Middle frontal gyrus (tissue), 1 donor: ENCODE measurements around the gene CDC25A.
A peak's percentile ranks its signal among the peaks of the same experiment; 100 is the strongest.

Source experiments
- DNase-seq: peaks from one replicate; pipeline ENCODE4 v3.0.0-alpha.2; 2015; ENCODE audit warnings: low spot score; ENCODE audit errors: extremely low spot score

The CDC25A gene

DNA sequence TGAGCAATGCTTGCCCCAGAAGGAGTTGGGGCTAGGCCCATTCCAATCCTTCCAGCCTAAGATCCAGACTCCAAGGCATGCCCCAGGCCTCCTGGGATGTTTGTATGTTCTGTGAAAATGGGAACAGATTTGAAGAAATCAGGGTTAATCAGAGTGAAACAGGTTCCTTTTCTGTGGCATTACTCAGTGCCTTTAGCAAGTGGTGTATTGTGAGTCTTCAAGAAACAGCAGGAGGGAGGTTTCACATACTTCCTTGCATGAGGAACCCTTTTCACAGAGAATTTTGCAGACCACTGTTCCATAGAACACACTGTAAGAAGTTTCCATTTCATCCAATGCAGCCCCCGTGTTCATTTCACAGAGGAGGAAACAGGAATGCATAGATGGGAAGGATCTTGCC lies 8.4 kb upstream of the CDC25A start:
- DNase-seq = no peak

DNA sequence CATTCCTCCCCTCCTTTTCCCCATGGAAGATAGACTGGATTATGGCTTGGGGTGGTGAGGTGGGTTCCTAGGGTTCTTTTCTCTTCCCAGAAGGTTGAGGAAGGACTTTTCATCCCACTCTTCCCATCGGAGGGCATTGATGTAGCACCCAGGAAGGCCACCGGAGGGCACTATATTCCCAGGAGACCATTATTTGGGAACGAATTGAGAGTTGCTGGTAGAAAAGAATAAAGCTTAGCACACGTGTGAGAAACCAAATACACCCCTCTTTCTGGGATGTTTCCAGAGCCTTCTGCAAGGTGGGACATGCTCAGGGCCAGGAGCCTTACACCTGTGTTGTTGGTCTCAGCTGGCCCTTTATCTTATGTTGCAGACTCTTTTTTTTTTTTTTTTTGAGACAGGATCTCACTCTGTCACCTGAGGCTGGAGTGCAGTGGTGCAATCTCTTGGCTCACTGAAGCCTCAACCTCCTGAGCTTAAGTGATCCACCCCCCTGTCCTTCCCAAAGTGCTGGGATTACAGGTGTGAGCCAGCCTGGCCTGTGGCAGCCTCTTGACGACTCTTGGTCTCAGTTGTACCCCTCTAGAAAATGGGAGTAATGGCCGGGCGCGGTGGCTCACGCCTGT lies 6.3 kb upstream of the CDC25A start:
- peak; percentile 31 for DNase-seq

DNA sequence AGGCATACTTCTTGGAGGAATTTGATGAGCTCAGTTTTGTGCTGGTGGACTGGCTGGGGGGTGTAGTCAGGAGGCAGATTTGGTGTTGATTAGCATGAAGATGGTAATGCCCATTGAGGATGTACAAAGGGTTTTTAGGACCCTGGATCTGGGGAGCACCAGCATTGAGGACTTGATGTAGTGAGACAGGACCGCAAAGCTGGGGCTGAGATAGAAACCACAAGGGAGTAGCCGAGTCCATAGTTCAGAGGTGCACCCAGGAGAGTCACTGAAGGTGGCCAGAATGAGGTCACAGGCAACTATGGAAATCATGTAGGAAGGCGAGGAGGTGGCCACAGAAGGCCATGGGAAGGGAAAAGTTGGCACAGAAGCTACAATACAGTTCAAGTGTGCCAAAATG lies 2.7 kb upstream of the CDC25A start:
- no peak for DNase-seq

DNA sequence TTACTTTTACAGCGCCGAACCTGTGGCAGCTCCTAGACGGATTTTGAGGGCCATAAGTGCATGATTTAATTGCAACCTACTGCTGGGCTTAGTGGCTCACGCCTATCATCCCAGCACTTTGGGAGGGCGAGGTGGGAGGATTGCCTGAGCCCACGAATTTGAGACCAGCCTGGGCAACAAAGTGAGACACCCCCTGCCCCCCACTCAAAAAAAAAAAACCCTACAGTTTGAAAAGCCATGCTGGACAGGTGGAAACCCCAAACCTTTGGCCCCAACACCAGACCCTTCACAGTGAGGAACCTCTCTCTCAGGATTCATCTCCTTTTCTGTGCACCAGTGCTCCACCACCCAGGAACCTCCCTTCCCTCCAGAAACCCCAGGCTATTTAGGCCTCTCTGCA lies 1.1 kb upstream of the CDC25A start:
- no peak for DNase-seq

DNA sequence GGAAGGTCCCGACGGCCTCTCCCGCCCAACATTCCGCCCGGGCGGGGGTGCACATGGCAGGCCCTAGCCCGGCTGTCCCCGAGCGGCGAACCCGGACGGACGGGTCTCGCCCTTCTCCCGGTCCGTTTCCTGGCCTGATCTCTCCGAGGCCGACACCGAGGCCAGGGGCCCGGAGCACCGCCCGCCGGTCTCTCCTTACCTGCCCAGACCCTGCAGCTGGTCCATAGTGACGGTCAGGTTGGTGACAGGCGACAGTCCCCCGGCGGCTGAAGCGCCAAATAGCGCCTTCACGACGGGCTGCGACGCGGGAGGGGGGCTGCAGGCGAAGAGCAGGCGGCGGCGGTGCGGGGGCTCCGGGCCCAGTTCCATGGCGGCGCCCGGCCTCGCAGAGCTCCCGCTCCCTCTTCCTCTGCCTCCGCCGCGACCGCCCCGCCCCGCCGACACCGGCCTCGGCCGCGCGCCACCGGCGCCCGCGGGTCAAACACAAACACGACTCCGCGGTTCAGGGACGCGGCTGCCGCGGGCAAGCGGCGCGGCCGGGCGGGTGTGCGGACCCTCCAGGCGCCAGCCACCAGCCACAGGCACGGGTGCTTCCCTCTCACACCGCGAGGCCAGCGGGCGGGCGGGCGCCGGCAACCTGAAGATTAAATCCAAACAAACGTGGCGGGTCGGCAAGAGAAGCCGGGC lies 495 bp downstream of the CDC25A start:
- no peak for DNase-seq

DNA sequence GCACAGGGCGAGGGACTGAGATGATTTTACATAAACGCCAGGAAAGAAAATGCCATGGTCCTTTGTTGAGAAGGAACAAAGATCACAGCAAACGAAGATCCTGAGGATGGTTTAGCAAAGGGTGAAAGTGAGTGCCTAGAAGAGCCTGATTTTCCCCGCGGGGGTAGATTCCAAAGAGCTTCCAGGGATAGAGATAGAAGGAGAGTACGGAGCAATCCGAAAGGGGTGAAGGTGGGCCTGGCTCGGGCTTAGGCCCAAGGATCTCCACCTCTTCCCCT lies 977 bp downstream of the CDC25A start:
- no peak for DNase-seq

DNA sequence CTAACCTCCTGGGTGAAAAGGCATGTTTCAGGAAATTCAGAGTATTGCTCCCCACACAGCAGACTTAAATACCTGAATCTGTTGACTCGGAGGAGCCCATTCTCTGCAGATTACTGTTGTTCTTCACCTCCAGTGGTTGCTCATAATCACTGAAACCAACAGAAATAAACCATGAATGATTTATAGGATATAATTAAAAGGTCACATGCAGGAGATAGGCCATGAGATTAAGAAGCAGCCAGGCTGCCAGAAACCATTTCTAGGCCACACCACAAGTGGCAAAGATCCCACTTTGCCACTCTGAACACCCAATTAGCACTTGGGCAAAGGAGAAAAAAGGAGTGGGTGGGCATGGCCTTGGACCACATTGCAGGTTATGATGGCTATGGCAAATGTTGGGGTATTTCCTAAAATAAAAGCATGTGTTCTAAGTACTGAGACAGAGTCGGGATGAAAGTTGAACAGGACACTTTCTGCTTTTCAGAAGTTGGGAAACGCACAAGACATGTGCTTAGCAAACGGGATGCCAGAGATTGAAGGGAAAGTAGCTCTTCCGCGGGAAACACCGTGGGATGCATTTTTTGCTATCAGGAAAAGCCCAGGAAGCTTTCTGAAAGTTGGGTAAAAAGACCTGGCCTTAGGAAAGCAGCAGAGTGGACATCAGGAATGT lies 1.5 kb downstream of the CDC25A start:
- DNase-seq = no peak

DNA sequence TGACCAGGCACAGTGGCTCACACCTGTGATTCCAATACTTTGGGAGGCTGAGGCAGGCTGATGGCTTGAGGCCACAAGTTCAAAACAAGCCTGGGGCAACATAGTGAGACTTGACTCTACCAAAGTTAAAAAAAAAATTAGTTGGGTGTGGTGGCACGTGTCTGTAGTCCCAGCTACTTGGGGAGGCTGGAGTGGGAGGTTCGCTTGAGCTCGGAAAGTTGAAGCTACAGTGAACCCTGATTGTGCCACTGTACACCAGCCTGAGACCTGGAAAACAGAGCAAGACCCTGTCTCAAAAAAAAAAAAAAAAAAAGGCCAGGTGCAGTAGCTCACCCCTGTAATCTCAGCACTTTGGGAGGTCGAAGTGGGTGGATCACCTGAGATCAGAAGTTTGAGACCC lies 3.1 kb downstream of the CDC25A start:
- DNase-seq = no peak

DNA sequence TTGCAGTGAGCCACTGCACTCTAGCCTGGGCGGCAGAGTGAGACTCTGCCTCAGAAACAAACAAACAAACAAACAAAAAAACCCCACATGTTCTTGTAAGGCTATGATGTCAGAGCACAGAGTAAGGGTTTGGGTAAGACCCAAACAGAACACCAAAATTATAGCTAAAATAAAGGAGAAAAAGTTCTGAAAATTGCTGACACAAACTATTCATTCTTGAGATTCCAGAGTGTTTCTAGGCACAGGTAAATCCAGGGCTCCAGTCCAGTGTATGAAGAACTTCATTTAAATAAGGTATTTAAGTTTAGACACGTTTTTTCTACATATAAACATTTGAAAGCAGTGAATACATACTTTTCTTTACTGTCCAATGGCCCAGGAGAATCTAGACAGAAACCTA lies 3.9 kb downstream of the CDC25A start:
- DNase-seq = no peak

DNA sequence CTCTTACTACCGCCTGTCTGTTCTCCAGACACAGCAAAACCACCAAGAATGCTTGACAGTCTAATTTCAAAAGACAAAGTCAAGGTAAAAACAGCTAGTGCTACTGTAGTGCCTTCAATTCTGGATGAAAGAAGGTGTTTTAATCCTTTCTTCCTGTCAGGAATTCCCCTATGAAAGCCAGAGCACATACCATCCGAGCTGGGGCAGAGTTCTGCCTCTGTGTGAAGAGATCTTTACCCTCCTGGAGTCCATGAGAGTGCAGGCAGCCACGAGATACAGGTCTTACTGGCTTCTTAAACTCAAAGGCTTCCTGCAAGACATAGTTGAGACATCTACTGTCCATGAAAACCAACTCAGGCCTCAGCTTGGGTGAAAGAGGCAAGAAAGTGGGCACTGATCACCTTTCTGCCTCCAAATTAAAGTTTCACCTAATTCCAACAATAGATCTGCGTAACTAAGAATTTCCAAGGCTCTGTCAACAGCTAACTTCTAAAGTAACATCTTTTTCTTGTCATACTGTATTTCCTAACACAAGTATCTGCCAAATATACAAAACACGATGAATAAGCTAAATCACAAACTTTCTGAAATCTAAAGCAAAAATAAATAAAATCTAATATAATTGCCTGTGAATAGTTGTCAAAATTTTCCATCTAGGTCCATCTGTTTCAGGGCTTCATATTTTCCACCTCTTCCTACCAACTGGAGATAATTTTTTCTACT lies 7.5 kb downstream of the CDC25A start:
- DNase-seq = no peak

DNA sequence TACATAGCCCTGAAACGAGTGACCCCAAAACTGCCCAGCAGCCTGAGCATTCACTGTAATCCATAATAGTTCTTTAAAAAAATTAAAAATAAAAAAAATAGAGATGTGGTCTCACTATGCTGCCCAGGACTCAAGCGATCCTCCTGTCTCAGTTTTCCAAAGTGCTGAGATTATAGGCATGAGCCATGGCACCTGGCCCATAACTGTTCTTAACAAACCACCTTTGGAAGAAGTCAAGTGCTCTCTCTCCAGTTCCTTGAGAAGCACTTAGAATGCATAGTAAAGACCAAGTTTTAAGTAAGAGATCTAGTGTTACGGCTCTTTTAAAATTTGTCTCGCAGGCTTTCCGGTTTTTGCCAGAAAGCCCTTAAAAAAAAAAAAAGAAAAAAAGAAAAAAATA lies 8.2 kb downstream of the CDC25A start:
- DNase-seq = no peak

DNA sequence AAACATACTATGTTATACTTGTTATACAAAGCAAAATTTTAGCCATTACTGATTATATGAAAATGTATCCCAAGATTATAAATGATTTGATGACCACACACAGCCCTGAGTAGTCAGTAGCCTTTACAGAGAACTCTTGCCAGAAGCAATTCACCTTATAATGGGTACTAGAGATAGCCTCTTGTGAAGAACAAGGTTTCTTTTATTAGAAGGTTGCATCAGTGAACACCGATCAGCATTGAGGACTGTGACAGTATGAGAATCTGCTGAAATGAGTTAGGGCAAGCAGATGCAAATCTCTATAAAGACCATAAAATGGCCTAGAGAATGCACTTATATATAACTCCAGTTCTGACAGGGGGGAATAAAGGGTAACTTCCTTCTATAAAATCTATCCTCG lies 10.1 kb downstream of the CDC25A start:
- DNase-seq = no peak

DNA sequence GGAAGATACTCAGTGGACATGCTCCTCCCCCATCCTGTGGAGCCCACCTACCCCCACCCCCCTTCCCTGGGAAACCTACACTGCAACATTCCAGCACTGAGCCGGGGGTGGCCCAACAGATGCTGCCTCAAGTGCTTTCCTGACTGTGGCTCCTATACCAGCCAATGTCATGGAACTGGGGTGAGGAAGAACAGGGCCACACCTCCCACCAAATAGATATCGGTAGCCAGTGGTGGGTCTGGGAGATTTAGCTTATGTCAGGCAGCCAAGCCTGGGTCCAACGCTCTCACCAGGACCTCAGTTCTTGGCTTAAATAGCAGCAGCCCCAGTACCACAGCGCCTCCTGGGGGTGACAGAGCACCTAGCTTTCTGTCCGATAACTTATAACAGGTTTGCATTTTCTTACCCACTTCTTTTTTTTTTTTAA lies 30.3 kb downstream of the CDC25A start:
- DNase-seq = no peak

DNA sequence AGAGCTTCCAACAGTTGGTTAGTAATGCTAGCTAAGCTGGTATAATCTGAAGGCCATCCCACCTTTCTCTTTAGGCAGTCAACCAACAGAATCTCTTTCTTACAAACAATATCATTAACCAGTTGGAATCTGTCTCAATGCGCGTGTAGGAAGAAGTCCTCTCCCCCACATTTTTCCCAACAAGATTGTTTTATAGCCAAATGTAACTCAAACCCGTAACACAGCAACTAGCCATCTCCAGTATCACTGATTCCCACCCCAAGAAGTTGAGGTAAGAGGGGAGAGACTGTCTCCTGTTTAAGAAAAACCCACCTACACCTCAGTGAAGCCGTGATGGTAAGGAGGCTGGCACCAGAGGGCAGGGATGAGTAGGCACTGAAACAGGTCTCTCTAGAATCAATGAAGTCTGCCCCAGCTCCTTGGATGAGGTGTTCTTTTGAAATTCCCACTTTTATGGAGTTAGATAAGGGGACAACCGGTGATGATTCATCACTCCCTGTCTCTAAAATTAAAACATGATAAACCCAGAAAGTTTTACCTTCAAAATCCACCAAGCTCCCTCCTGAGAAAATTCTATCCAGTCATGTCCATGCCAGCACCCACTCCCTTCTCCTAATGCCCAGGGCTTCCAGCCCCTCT lies 30.9 kb downstream of the CDC25A start:
- DNase-seq = no peak

DNA sequence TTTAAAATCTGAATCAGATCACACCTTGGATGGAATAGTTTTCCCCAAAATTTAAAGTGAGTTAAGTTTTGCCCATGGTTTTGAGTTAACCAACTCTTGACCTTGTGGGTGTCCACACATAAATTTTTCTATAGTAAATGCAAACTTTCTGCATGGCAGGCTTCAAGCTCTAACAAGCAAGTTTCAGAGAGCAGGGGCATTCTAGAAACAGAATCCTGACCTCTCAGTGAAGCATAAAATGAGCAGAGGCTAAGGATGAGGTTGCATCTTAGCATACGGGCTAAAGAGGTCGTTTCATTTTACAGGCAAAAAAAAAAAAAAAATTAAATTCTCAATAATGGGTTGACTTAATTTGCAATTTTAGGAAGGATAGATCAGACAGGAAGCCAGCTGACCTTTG lies 32.1 kb downstream of the CDC25A start:
- DNase-seq = no peak

DNA sequence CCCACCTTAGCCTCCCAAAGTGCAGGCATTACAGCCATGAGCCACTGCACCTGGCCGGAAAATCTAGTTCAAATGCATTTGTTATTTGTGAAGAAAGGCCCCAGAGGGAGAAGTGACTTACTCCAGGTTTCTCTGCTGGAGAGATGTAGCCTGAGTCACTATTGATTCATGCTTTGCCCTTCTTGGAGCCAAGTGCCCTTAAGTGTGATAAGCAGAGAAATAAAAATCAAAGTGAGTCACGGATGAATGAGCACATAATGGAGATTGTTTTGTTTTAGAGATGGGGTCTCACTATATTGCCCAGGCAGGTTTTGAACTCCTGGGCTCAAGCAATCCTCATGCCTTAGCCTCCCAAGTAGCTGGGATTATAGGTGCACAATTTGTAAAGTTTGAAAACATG lies 33.1 kb downstream of the CDC25A start:
- no peak for DNase-seq

DNA sequence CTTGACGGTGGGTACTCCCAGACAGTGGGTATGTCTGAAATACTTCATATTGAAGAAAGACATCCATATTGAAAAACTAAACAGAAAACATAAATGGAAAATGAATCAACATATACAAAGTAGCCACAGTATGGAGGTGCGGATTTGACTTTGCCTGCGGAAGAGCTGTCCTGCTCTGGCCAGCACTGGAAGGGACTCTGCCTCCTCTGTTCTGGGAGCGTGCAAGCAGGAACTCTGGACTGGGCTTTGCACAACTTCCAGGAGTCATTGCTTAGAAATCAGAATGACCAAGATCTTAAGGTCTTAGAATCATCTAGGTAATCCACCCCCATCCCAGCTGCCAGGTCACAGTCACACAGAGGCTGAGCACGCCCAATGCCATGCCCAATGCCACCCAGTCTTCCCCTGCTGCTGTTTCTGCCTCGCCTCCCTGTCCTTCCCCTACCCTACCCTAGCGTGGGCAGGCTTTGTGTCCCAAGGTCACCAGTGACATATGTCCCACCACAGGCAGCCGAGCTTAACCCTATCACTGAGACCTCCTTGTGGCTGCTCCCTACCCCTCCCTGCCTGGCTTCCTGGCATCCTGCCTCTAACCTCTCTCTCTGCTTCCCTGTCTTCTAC lies 36.3 kb downstream of the CDC25A start:
- DNase-seq = no peak

DNA sequence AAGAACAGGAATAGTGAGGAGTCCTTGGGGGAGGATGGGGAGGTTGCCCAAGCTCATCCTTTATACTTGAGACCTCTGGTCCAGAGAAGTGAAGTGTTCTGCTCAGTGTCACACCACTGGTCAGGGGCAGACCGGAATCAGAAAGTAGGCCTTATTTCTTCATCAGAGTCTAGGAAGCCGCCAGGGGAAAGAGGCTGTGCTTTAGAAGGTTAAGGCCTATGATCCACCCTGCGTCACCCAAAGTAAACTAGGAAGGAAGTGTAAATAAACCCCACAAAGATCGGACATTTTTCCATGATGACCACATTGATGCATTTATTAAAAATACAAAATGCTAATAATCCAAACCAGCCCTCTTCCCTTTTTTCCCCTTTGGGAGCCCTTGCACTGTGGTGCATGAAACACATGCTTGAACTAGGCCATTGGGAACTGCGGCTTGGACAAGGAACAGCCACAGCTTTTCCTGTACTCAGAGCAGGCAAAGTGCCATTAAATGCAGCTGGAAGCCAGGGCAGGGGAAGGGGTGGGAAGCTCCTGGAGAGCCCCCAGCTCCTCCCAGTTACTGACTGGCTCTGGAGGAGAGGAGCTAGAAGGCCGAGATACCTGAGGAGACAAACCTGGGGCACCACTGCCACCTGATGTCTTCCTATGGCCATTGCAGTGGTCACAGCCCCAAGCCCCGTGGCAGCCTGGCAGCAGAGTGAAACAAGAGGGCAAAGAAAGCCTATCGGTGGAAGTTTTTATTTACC lies 37.0 kb downstream of the CDC25A start:
- DNase-seq = peak; percentile 12

DNA sequence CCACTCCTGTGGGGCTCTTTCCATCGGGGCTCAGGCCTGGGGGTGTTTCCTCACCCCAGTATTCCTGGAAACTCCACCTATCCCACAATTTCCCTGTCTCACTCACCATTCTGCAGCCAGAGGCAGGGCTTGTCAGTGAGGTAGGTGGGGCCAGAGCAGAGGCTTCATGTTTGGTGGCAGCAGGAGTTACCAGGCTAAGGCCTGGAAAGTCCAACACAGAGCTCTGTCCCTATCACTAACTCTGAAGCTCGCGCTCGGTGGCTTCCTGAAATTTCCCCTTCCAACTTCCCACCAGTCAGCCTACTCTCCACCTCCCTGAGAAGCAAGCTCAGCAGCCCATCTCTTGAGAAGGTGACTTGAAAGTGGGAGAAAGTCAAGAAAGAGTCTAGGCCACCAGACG lies 44.2 kb downstream of the CDC25A start:
- DNase-seq = no peak

DNA sequence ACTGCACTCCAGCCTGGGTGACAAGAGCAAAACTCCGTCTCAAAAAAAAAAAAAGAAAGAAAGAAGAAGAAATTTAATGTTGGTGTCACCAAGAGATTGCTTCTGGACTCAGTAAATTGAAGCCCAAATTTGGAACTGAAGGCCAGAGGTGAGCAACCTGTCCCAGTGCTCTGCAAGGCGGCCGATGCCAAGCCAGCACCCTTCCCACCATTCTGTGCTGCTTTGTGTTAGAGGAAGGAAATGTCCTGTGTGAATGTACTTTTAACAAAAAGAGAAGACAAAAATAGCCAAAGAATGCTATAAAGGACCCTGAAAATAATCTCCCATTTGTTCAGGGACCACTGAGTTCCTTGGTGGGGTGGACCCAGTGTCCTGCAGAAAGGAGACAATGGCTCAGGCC lies 44.6 kb downstream of the CDC25A start:
- no peak for DNase-seq

DNA sequence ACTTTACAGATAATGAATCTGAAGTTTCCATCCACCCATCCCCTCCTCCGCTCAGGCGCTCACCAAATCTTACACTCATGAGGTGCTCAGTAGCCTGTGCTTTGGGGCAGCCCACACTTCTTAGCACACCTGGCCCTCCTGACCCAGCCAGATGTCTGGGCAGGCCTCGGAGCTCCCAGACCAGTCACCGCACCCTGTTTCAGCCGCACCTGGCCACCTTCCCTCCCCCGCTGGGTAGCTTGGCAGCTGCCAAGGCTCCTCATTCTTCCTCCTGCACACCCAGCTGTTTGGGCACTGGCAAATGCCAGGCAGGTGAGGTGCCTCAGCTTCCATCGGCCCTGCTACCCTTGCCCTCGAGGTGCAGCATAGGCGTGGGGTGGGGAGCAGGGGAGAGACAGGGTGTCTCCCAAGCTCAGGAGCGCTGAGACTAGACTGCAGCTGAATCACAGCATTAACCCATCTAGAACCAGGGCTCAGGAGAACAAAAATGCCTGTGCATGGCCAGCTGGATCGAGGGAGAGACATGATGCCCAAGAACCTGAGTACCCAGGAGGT lies 45.8 kb downstream of the CDC25A start:
- DNase-seq = no peak
